Keratinocyte (primary cell): ENCODE measurements around the gene METRNL. TPM values are rescaled to one million over a fixed set of nuclear protein-coding genes. Genes with fewer than 3 reads are reported as not detected.

Source experiments
- DNase-seq: peaks from one replicate; pipeline ENCODE4 v3.0.0-alpha.2; 2011; ENCODE audit warnings: low read depth, missing footprints, low spot score
- FAIRE-seq: peaks from 2 replicates; lab custom pipeline; 2011; peaks lifted over from hg19 to GRCh38; lab: Jason Lieb, UNC
- H2AFZ ChIP-seq: 2 replicates; pipeline ENCODE4 v1.6.0; 2012; ENCODE audit warnings: low read length, control low read depth, inconsistent platforms; ENCODE audit not compliant: control insufficient read depth
- H3K27ac ChIP-seq: 2 replicates; pipeline ENCODE4 v1.5.1; 2011; ENCODE audit warnings: low read length; ENCODE audit not compliant: control insufficient read depth, insufficient read depth
- H3K27me3 ChIP-seq: 3 replicates; pipeline ENCODE4 v1.6.0; 2011; ENCODE audit warnings: low read length; ENCODE audit not compliant: control insufficient read depth, insufficient read depth; ENCODE audit errors: extremely low read depth
- H3K36me3 ChIP-seq, 2 experiments: 2 replicates in 1 of 2; 3 replicates in 1 of 2; pipeline ENCODE4 v1.5.1; 2011; ENCODE audit warnings: low read length in 2 of 2, mild to moderate bottlenecking in 1 of 2; ENCODE audit not compliant: control insufficient read depth in 2 of 2, insufficient read depth in 2 of 2; ENCODE audit errors: extremely low read depth in 1 of 2
- H3K4me1 ChIP-seq: 3 replicates; pipeline ENCODE4 v1.5.1; 2011; ENCODE audit warnings: low read length; ENCODE audit not compliant: control insufficient read depth, insufficient read depth; ENCODE audit errors: extremely low read depth
- H3K4me2 ChIP-seq: 3 replicates; pipeline ENCODE4 v1.6.0; 2011; ENCODE audit warnings: low read depth, low read length; ENCODE audit not compliant: control insufficient read depth, insufficient read depth; ENCODE audit errors: extremely low read depth
- H3K4me3 ChIP-seq, 3 experiments: fragments of 200-600 bp in 1 of 3; sonication (generic) in 1 of 3; 2 replicates in 2 of 3; 3 replicates in 1 of 3; pipeline ENCODE4 v1.5.1; 2011 to 2016; ENCODE audit warnings: low read length in 3 of 3, mild to moderate bottlenecking in 3 of 3, control low read depth in 2 of 3, inconsistent platforms in 1 of 3, low read depth in 1 of 3, mixed read lengths in 1 of 3, mixed run types in 1 of 3, moderate library complexity in 1 of 3; ENCODE audit not compliant: control insufficient read depth in 2 of 3, insufficient read depth in 2 of 3; ENCODE audit errors: extremely low read depth in 1 of 3
- H3K79me2 ChIP-seq: 2 replicates; pipeline ENCODE4 v1.6.0; 2012; ENCODE audit warnings: low read length; ENCODE audit not compliant: control insufficient read depth, insufficient read depth
- H3K9ac ChIP-seq: 3 replicates; pipeline ENCODE4 v1.6.0; 2011; ENCODE audit warnings: low read length; ENCODE audit not compliant: control insufficient read depth, insufficient read depth; ENCODE audit errors: extremely low read depth
- H3K9me1 ChIP-seq: 3 replicates; pipeline ENCODE4 v1.6.0; 2011; ENCODE audit warnings: low read length; ENCODE audit not compliant: control insufficient read depth, insufficient read depth; ENCODE audit errors: extremely low read depth
- H3K9me3 ChIP-seq: 2 replicates; pipeline ENCODE4 v1.5.1; 2012; ENCODE audit warnings: low read depth, low read length; ENCODE audit not compliant: control insufficient read depth
- H4K20me1 ChIP-seq: 3 replicates; pipeline ENCODE4 v1.6.0; 2011; ENCODE audit warnings: low read length; ENCODE audit not compliant: control insufficient read depth, insufficient read depth; ENCODE audit errors: extremely low read depth
- EZH2 ChIP-seq: IDR thresholded peaks from one replicate; pipeline ENCODE4 v1.6.1; 2012; ENCODE audit warnings: inconsistent platforms, mild to moderate bottlenecking, low read length, moderate library complexity
- dilution Hi-C: fragments of 300-500 bp; cut with MboI; formaldehyde crosslinking; loops from one replicate; pipeline ENCODE4 v1.7.0; 2020; ENCODE audit warnings: low sequenced_read_pairs; ENCODE audit not compliant: extremely low pct_ligation_motif_present
- polyA plus RNA-seq, 5 experiments: library from polyadenylated mRNA; depleted of rRNA in 3 of 5; stranded (reverse) in 3 of 5; stranded (forward) in 1 of 5; unstranded in 1 of 5; fragments of >200 nt; gene quantifications; 1 replicate in 1 of 5; 2 replicates in 3 of 5; 3 replicates in 1 of 5; pipeline versions ENCODE4 v1.2.1 to v1.2.3, GENCODE V29; 2011 to 2012; ENCODE audit warnings: missing spikeins in 2 of 5, low read depth in 1 of 5, low replicate concordance in 1 of 5
- TF ChIP-seq, protein P1 (sequence below), 3 experiments: IDR thresholded peaks in 1 of 3; conservative IDR thresholded peaks in 1 of 3; optimal IDR thresholded peaks in 1 of 3; 2 replicates in 2 of 3; 3 replicates in 1 of 3; pipeline versions ENCODE3 to v1.5.1; 2011; ENCODE audit warnings: low read length in 3 of 3, mild to moderate bottlenecking in 3 of 3, moderate library complexity in 2 of 3, control low read depth in 1 of 3, inconsistent platforms in 1 of 3; ENCODE audit not compliant: insufficient read depth in 2 of 3; ENCODE audit errors: extremely low read depth in 1 of 3

Gene METRNL
- polyA plus RNA-seq, 1 donor (not counting 4 experiments of a cell fraction or from before 2014, with no cell fraction given), result 3.1 TPM

GRCh38 chr17:83142619-83143018, 63.2 kb downstream of the METRNL start:
- Histone ChIP-seq H3K9ac (no peak overlapping the region), H4K20me1 (no peaks in the 10 kb centered on the region), H3K27me3 (peaks cover 4% of the 10 kb centered on the region), H3K79me2 (no peaks in the 10 kb centered on the region), H3K4me2 (no peak overlapping the region), H2AFZ (no peak overlapping the region), H3K9me3 (peaks cover 3% of the 10 kb centered on the region), H3K9me1 (no peaks in the 10 kb centered on the region), H3K4me1 (no peaks in the 10 kb centered on the region), H3K36me3 (no peaks in the 10 kb centered on the region), H3K4me3 (no peak overlapping the region), H3K27ac (no peak overlapping the region)
- dilution Hi-C loops, result no loop called here
- no peak for FAIRE-seq
- TF ChIP-seq, protein P1, sequence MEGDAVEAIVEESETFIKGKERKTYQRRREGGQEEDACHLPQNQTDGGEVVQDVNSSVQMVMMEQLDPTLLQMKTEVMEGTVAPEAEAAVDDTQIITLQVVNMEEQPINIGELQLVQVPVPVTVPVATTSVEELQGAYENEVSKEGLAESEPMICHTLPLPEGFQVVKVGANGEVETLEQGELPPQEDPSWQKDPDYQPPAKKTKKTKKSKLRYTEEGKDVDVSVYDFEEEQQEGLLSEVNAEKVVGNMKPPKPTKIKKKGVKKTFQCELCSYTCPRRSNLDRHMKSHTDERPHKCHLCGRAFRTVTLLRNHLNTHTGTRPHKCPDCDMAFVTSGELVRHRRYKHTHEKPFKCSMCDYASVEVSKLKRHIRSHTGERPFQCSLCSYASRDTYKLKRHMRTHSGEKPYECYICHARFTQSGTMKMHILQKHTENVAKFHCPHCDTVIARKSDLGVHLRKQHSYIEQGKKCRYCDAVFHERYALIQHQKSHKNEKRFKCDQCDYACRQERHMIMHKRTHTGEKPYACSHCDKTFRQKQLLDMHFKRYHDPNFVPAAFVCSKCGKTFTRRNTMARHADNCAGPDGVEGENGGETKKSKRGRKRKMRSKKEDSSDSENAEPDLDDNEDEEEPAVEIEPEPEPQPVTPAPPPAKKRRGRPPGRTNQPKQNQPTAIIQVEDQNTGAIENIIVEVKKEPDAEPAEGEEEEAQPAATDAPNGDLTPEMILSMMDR (optimal IDR thresholded peaks at IDR 0.05 in 1 of 3, IDR thresholded peaks at IDR 0.05 in 1 of 3, conservative IDR thresholded peaks at IDR 0.05 in 1 of 3; ENCODE audit: extremely low read depth in 1 of 3, insufficient read depth in 2 of 3, low read length in 3 of 3), result no peak
- TF ChIP-seq EZH2, result no peak
- DNase-seq, result no peak

DNA sequence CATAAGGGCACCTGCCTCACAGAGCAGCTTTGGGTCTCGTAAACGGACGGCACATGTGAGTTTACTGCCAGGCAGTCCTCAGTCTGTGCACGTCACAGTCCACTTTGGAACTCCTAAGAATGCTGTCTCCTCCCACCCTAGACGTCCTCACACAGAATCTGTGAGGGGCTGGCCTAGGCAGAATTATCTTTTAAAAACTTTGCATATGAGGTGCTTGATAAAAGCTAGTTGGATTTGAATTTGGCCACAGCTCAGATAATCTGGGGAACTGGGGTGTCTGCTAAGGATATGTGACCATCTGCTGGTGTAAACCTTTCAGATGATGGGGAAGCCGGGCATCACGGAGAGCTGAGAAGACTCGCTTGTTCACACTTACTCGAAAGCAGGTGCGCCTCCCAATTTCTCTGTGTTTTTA, 64.4 kb downstream of the METRNL start:
- Histone ChIP-seq H3K79me2 (no peaks in the 10 kb centered on the region), H3K9me1 (no peaks in the 10 kb centered on the region), H3K36me3 (no peaks in the 10 kb centered on the region), H3K4me3 (no peak overlapping the region), H2AFZ (no peak overlapping the region), H3K27me3 (peaks cover 4% of the 10 kb centered on the region), H3K27ac (no peak overlapping the region), H3K9me3 (peaks cover 3% of the 10 kb centered on the region), H4K20me1 (no peaks in the 10 kb centered on the region), H3K9ac (no peak overlapping the region), H3K4me2 (no peak overlapping the region), H3K4me1 (no peaks in the 10 kb centered on the region)
- TF ChIP-seq EZH2, result no peak
- FAIRE-seq (no peak), DNase-seq (no peak)
- dilution Hi-C loops, result no loop called here

Other genes starting within 250 kb of the METRNL start
- 1.8 to 9.6 TPM (median 5.5 TPM) in 3 replicates for gene ZNF750, start 239.6 kb upstream of the METRNL start, polyA plus RNA-seq